HG02588 (cell line): ENCODE measurements around the gene THSD8.

Experiments
- ATAC-seq: cut with Tn5 transposase; IDR thresholded peaks from one replicate; pipeline ENCODE4 v1.9.1; 2021; ENCODE audit warnings: mild to moderate bottlenecking, moderate library complexity; ENCODE audit not compliant: unreplicated experiment

THSD8 gene

DNA sequence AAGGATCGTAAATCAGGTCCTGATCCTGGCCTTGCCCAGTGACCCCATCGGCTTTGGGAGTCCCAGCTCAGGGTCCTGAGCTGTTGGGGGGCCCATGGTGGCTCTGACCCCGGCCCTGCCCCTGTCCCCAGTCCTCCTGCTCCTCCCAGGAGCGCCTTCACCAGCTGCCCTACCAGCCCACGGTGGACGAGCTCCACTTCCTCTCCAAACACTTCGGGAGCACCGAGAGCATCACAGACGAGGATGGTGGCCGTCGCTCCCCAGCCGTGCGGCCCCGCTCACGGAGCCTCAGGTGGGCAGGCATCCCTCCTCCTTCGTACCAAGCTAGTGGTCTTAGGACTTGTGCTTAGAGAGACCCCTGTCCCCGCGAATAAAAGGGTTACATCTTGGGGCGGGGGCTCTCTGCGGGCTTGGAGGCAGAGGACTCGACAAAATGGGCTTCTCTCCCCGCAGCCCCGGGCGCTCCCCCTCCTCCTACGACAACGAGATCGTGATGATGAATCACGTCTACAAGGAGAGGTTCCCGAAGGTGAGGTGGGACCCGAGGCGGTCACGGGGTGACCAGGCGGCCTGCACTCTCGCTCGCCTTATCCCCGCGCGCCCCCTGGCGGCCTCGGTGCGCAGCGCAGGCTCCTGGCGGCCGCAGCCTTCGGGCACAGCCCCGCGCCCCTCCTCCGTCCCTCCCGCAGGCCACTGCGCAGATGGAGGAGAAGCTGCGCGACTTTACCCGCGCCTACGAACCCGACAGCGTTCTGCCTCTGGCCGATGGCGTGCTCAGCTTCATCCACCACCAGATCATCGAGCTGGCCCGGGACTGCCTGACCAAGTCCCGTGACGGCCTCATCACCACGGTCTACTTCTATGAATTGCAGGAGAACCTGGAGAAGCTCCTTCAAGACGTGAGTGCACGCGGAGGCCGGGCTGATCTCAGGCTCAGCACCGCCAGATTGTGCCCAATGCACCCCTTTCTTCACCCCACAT lies 45.6 kb downstream of the THSD8 start:
- peak; percentile 63 for ATAC-seq
